ENCODE results near the gene LNX1. TPM values are rescaled to one million over a fixed set of nuclear protein-coding genes. Genes with fewer than 3 reads are reported as not detected.

Gene LNX1
- total RNA-seq, 1 donor from 2014 or later, result 4.4 TPM

DNA sequence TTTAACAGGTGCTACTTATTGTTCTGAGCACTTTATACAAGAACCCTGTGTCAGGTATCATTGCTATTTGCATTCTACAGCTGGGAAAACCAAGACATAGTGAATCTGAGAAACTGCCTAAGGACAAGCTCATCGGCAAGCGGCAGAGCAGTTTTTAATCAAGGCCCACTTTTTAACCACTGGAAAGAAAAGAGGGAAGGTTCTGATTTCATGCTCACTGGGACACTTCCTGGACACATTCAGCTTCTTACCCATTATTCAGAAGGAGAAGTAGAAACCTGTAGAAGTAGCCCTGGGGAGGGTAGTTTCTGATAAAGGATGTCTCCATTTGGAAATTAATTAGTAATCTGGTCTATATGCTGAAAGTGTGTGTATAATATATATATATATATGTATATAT is 2.5 kb upstream of the LNX1 start:
- H2AFZ ChIP-seq (ENCODE audit: low read depth, low read length), result no peak overlapping the region
- H3K4me1 Mint-ChIP-seq (ENCODE audit: low read depth, unreplicated experiment), result peaks cover 48% of the 10 kb centered on the region
- no peaks in the 10 kb centered on the region for H3K27me3 ChIP-seq (ENCODE audit: insufficient read depth, low read length)
- no peak overlapping the region for H3K4me2 ChIP-seq (ENCODE audit: low read length)
- no peak overlapping the region for H3K9ac ChIP-seq (ENCODE audit: low read length)
- no peaks in the 10 kb centered on the region for H3K27me3 Mint-ChIP-seq (ENCODE audit: low read depth, unreplicated experiment)
- TF ChIP-seq CTCF (IDR thresholded peaks at IDR 0.05; ENCODE audit: insufficient read depth, low read depth, low read length), result no peak
- no peak for TF ChIP-seq EZH2 (IDR thresholded peaks at IDR 0.05; ENCODE audit: insufficient read depth, low read length)
- no peak overlapping the region for H3K27ac Mint-ChIP-seq (ENCODE audit: unreplicated experiment)
- H3K4me3 Mint-ChIP-seq (ENCODE audit: unreplicated experiment), result no peak overlapping the region
- no peaks in the 10 kb centered on the region for H3K79me2 ChIP-seq (ENCODE audit: insufficient read depth, low read length)
- H3K4me3 ChIP-seq (ENCODE audit: insufficient read depth, low read depth, low read length), result no peak overlapping the region
- no peak for DNase-seq (ENCODE audit: low read depth)
- no peaks in the 10 kb centered on the region for H3K36me3 Mint-ChIP-seq (ENCODE audit: low read depth, unreplicated experiment)
- H3K27ac ChIP-seq (ENCODE audit: low read depth, low read length), result no peak overlapping the region
- no peaks in the 10 kb centered on the region for H3K9me3 ChIP-seq (ENCODE audit: insufficient read depth, low read depth, low read length)
- peaks cover 12% of the 10 kb centered on the region for H3K4me1 ChIP-seq (ENCODE audit: insufficient read depth, low read length)
- H3K36me3 ChIP-seq (ENCODE audit: insufficient read depth, low read length), result no peaks in the 10 kb centered on the region
- FAIRE-seq, result no peak
- peaks cover 2% of the 10 kb centered on the region for H3K9me3 Mint-ChIP-seq (ENCODE audit: unreplicated experiment)
- no peaks in the 10 kb centered on the region for H4K20me1 ChIP-seq (ENCODE audit: insufficient read depth, low read length)

DNA sequence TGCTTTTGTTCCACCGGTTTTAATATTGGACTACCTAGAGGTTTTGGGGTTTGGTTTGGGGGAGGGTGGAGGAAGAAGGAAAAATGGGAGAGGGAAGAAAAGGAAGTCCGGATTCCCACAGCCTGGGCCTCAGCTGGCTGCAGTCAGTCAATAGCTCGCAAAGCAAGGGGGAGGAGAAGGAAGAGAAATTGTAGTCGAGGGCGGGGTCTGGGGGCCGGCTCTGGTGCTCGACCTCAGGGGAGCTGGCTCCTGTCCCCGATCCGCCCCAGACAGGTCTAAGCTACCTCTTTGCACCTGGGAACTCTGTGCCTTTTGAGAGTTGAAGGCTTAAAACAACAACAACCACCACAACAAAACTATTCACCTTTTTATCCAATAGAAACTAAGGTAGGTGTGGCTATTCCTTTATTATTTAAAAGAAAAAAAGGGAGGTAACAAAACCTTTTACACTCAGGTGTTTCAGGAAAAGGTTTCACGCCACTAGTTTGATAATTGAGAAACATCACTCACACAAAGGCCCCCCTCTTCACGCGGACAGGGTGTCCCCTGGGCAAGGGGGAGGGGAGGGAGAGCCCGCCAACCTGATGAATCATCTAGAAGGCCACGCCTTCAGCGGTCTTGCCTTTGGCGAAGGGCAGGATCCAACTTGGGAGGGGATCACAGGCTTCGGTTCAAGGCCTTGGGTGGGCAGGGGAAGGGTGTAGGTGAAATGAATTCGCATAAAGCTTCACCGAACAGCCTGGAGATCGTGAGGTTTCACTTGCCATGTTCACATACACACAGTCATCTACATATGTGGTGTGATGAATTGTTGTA is 1.6 kb upstream of the LNX1 start:
- no peaks in the 10 kb centered on the region for H4K20me1 ChIP-seq (ENCODE audit: insufficient read depth, low read length)
- Mint-ChIP-seq H3K4me3 (ENCODE audit: unreplicated experiment) (peak overlapping the region; percentile 77), H3K36me3 (ENCODE audit: low read depth, unreplicated experiment) (no peaks in the 10 kb centered on the region), H3K27me3 (ENCODE audit: low read depth, unreplicated experiment) (no peaks in the 10 kb centered on the region), H3K27ac (ENCODE audit: unreplicated experiment) (peak overlapping the region; percentile 94), H3K4me1 (ENCODE audit: low read depth, unreplicated experiment) (peaks cover 43% of the 10 kb centered on the region), H3K9me3 (ENCODE audit: unreplicated experiment) (peaks cover 2% of the 10 kb centered on the region)
- no peaks in the 10 kb centered on the region for H3K27me3 ChIP-seq (ENCODE audit: insufficient read depth, low read length)
- peak overlapping the region; percentile 80 for H3K4me2 ChIP-seq (ENCODE audit: low read length)
- peaks cover 12% of the 10 kb centered on the region for H3K4me1 ChIP-seq (ENCODE audit: insufficient read depth, low read length)
- no peaks in the 10 kb centered on the region for H3K36me3 ChIP-seq (ENCODE audit: insufficient read depth, low read length)
- peak overlapping the region; percentile 71 for H2AFZ ChIP-seq (ENCODE audit: low read depth, low read length)
- H3K9ac ChIP-seq (ENCODE audit: low read length), result peak overlapping the region; percentile 58
- no peak for FAIRE-seq
- H3K79me2 ChIP-seq (ENCODE audit: insufficient read depth, low read length), result no peaks in the 10 kb centered on the region
- TF ChIP-seq CTCF (IDR thresholded peaks at IDR 0.05; ENCODE audit: insufficient read depth, low read depth, low read length) (no peak), EZH2 (IDR thresholded peaks at IDR 0.05; ENCODE audit: insufficient read depth, low read length) (no peak)
- no peaks in the 10 kb centered on the region for H3K9me3 ChIP-seq (ENCODE audit: insufficient read depth, low read depth, low read length)
- H3K4me3 ChIP-seq (ENCODE audit: insufficient read depth, low read depth, low read length), result peak overlapping the region; percentile 48
- peak; percentile 20 for DNase-seq (ENCODE audit: low read depth)
- no peak overlapping the region for H3K27ac ChIP-seq (ENCODE audit: low read depth, low read length)

DNA sequence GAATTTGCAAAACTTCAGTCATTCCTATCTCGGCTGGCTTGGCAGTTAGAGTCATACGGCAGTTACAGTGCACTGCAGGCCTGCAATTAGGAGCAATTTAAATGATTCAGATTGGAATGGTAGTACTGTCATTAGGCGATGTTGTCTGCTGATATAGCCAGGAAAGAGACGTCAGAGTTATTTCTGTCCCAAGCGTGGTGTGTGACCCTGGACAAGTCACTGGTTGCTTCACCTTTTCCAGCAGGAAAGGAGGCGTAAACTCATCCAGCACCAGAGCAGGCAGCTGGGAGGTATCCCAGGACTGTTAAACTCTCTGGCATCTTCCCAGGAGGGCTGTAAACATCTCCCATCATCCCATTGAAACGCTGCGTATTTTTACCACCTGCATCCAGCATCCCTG is 836 bp upstream of the LNX1 start:
- no peak for TF ChIP-seq EZH2 (IDR thresholded peaks at IDR 0.05; ENCODE audit: insufficient read depth, low read length)
- no peak for TF ChIP-seq CTCF (IDR thresholded peaks at IDR 0.05; ENCODE audit: insufficient read depth, low read depth, low read length)
- Mint-ChIP-seq H3K36me3 (ENCODE audit: low read depth, unreplicated experiment) (no peaks in the 10 kb centered on the region), H3K4me3 (ENCODE audit: unreplicated experiment) (peak overlapping the region; percentile 77), H3K4me1 (ENCODE audit: low read depth, unreplicated experiment) (peaks cover 42% of the 10 kb centered on the region), H3K27me3 (ENCODE audit: low read depth, unreplicated experiment) (no peaks in the 10 kb centered on the region), H3K27ac (ENCODE audit: unreplicated experiment) (peak overlapping the region; percentile 94), H3K9me3 (ENCODE audit: unreplicated experiment) (peaks cover under 1% of the 10 kb centered on the region)
- Histone ChIP-seq H3K79me2 (ENCODE audit: insufficient read depth, low read length) (no peaks in the 10 kb centered on the region), H3K27me3 (ENCODE audit: insufficient read depth, low read length) (no peaks in the 10 kb centered on the region), H3K4me2 (ENCODE audit: low read length) (peak overlapping the region; percentile 80), H3K4me3 (ENCODE audit: insufficient read depth, low read depth, low read length) (no peak overlapping the region), H3K9me3 (ENCODE audit: insufficient read depth, low read depth, low read length) (no peaks in the 10 kb centered on the region), H3K4me1 (ENCODE audit: insufficient read depth, low read length) (peaks cover 12% of the 10 kb centered on the region), H3K36me3 (ENCODE audit: insufficient read depth, low read length) (no peaks in the 10 kb centered on the region), H2AFZ (ENCODE audit: low read depth, low read length) (peak overlapping the region; percentile 71), H3K27ac (ENCODE audit: low read depth, low read length) (no peak overlapping the region), H4K20me1 (ENCODE audit: insufficient read depth, low read length) (no peaks in the 10 kb centered on the region), H3K9ac (ENCODE audit: low read length) (peak overlapping the region; percentile 58)
- DNase-seq (ENCODE audit: low read depth), result peak; percentile 45
- no peak for FAIRE-seq
